H1 (cell line): ENCODE results near the gene PRRT4. TPM values are rescaled to one million over a fixed set of nuclear protein-coding genes. Genes with fewer than 3 reads are reported as not detected.
A peak's percentile ranks its signal among the peaks of the same experiment; 100 is the strongest.

Experiments used
- CTCF ChIA-PET: fragments of 300-600 bp; sonication (Branson Sonifier 250); formaldehyde crosslinking; loops from one replicate; lab custom pipeline; 2021; ENCODE audit not compliant: partially characterized antibody; lab: Charles Lee
- POLR2A ChIA-PET: fragments of 300-600 bp; sonication (Branson Sonifier 250); formaldehyde crosslinking; loops from one replicate; lab custom pipeline; 2021; ENCODE audit warnings: inconsistent platforms; ENCODE audit not compliant: partially characterized antibody; lab: Charles Lee
- DNase-seq, 2 experiments: peaks; one replicate each; pipeline versions ENCODE4 v3.0.0 to v3.0.0-alpha.2; 2010 to 2022; ENCODE audit warnings: low spot score in 2 of 2, low read depth in 1 of 2, mixed read lengths in 1 of 2
- FAIRE-seq: peaks from 2 replicates; lab custom pipeline; 2011; peaks lifted over from hg19 to GRCh38; lab: Jason Lieb, UNC
- H2AFZ ChIP-seq: 2 replicates; pipeline ENCODE4 v1.8.1; 2012; ENCODE audit warnings: low read length, inconsistent platforms
- H2AK5ac ChIP-seq: 2 replicates; pipeline ENCODE4 v1.6.1; 2013; ENCODE audit warnings: low read depth, low read length
- H2BK120ac ChIP-seq: replicated peaks from 2 replicates; pipeline ENCODE3; 2013; ENCODE audit warnings: low read depth, low read length, inconsistent platforms
- H2BK12ac ChIP-seq: 2 replicates; pipeline ENCODE4 v1.6.1; 2013; ENCODE audit warnings: low read depth, low read length
- H2BK15ac ChIP-seq: 2 replicates; pipeline ENCODE4 v1.6.1; 2013; ENCODE audit warnings: low read length
- H2BK20ac ChIP-seq: 2 replicates; pipeline ENCODE4 v1.6.1; 2013; ENCODE audit warnings: low read length
- H2BK5ac ChIP-seq: 2 replicates; pipeline ENCODE4 v1.6.1; 2013; ENCODE audit warnings: low read depth, low read length
- H3K14ac ChIP-seq: 2 replicates; pipeline ENCODE4 v1.6.1; 2013; ENCODE audit warnings: inconsistent platforms; ENCODE audit not compliant: insufficient read length
- H3K18ac ChIP-seq: 2 replicates; pipeline ENCODE4 v1.6.1; 2013; ENCODE audit warnings: low read length; ENCODE audit errors: extremely low read depth
- H3K23ac ChIP-seq: 2 replicates; pipeline ENCODE4 v1.6.1; 2013; ENCODE audit warnings: inconsistent platforms; ENCODE audit not compliant: insufficient read length
- H3K23me2 ChIP-seq: 2 replicates; pipeline ENCODE4 v1.6.1; 2013; ENCODE audit warnings: low read depth, low read length
- H3K27ac ChIP-seq: 2 replicates; pipeline ENCODE4 v1.6.1; 2011; ENCODE audit warnings: low read depth, low read length, inconsistent platforms
- H3K27me3 ChIP-seq, 4 experiments: replicated peaks in 1 of 4; 1 replicate in 1 of 4; 2 replicates in 3 of 4; pipeline versions ENCODE4 v1.6.1 to v1.8.1; 2011 to 2013; ENCODE audit warnings: low read length in 3 of 4, mild to moderate bottlenecking in 3 of 4, inconsistent platforms in 2 of 4, mixed read lengths in 2 of 4, moderate library complexity in 1 of 4; ENCODE audit not compliant: control insufficient read depth in 3 of 4, insufficient read depth in 3 of 4; ENCODE audit errors: extremely low read depth in 1 of 4
- H3K36me3 ChIP-seq, 4 experiments: 2 replicates each; pipeline versions ENCODE4 v1.6.1 to v1.8.1; 2011 to 2013; ENCODE audit warnings: mild to moderate bottlenecking in 4 of 4, low read length in 3 of 4, moderate library complexity in 2 of 4, control low read depth in 1 of 4, inconsistent platforms in 1 of 4; ENCODE audit not compliant: insufficient read depth in 4 of 4, control insufficient read depth in 2 of 4
- H3K4ac ChIP-seq: replicated peaks from 2 replicates; pipeline ENCODE3; 2013; ENCODE audit warnings: low read length, low read depth, mixed read lengths, inconsistent platforms; ENCODE audit not compliant: insufficient read length
- H3K4me1 ChIP-seq, 4 experiments: replicated peaks in 1 of 4; 1 replicate in 1 of 4; 2 replicates in 3 of 4; pipeline versions ENCODE4 v1.6.1 to v1.8.1; 2011 to 2013; ENCODE audit warnings: low read length in 3 of 4, inconsistent platforms in 2 of 4, mixed read lengths in 1 of 4; ENCODE audit not compliant: insufficient read depth in 4 of 4, control insufficient read depth in 3 of 4
- H3K4me2 ChIP-seq, 2 experiments: 2 replicates each; pipeline versions ENCODE4 v1.6.1 to v1.8.1; 2011 to 2013; ENCODE audit warnings: low read depth in 2 of 2, low read length in 2 of 2, control low read depth in 1 of 2, inconsistent platforms in 1 of 2, mild to moderate bottlenecking in 1 of 2; ENCODE audit not compliant: insufficient read depth in 1 of 2
- H3K4me3 ChIP-seq, 4 experiments: fragments of 200-600, 300-600 bp in 1 of 4; sonication (generic), shearing (Covaris generic), sonication (Bioruptor Twin) in 1 of 4; 2 replicates each; pipeline versions ENCODE4 v1.5.1 to v1.8.1; 2011 to 2016; ENCODE audit warnings: low read length in 4 of 4, low read depth in 3 of 4, control low read depth in 2 of 4, inconsistent platforms in 2 of 4, mild to moderate bottlenecking in 2 of 4, mixed read lengths in 1 of 4, moderate library complexity in 1 of 4; ENCODE audit not compliant: insufficient read depth in 2 of 4; ENCODE audit errors: extremely low read depth in 1 of 4
- H3K56ac ChIP-seq: replicated peaks from 2 replicates; pipeline ENCODE3; 2013; ENCODE audit warnings: low read depth, mild to moderate bottlenecking, mixed read lengths, low read length, inconsistent platforms; ENCODE audit not compliant: insufficient read length
- H3K79me1 ChIP-seq: 2 replicates; pipeline ENCODE4 v1.6.1; 2013; ENCODE audit warnings: low read depth, low read length, control low read depth
- H3K79me2 ChIP-seq, 2 experiments: 2 replicates each; pipeline versions ENCODE4 v1.6.1 to v1.8.1; 2012 to 2013; ENCODE audit warnings: low read length in 2 of 2, mild to moderate bottlenecking in 2 of 2, inconsistent platforms in 1 of 2; ENCODE audit not compliant: insufficient read depth in 2 of 2, control insufficient read depth in 1 of 2
- H3K9ac ChIP-seq, 4 experiments: replicated peaks in 1 of 4; 1 replicate in 1 of 4; 2 replicates in 3 of 4; pipeline versions ENCODE4 v1.6.1 to v1.8.1; 2011 to 2013; ENCODE audit warnings: low read depth in 3 of 4, low read length in 3 of 4, control low read depth in 2 of 4, mild to moderate bottlenecking in 2 of 4, moderate library complexity in 2 of 4, inconsistent platforms in 1 of 4; ENCODE audit errors: extremely low read depth in 1 of 4
- H3K9me3 ChIP-seq, 2 experiments: 2 replicates each; pipeline versions ENCODE4 v1.6.1 to v1.8.1; 2012 to 2013; ENCODE audit warnings: mild to moderate bottlenecking in 2 of 2, moderate library complexity in 2 of 2, control low read depth in 1 of 2, inconsistent platforms in 1 of 2, low read depth in 1 of 2, low read length in 1 of 2, mixed read lengths in 1 of 2; ENCODE audit not compliant: insufficient read depth in 2 of 2
- H4K20me1 ChIP-seq, 2 experiments: replicated peaks in 1 of 2; 2 replicates each; pipeline versions ENCODE3 to v1.8.1; 2011 to 2013; ENCODE audit warnings: inconsistent platforms in 2 of 2, low read length in 2 of 2, mild to moderate bottlenecking in 1 of 2; ENCODE audit not compliant: insufficient read depth in 2 of 2, control insufficient read depth in 1 of 2
- H4K5ac ChIP-seq: 2 replicates; pipeline ENCODE4 v1.6.1; 2013; ENCODE audit warnings: low read length, low read depth, mixed read lengths, inconsistent platforms; ENCODE audit not compliant: insufficient read length
- H4K8ac ChIP-seq: 2 replicates; pipeline ENCODE4 v1.8.0; 2013; ENCODE audit warnings: mild to moderate bottlenecking, moderate library complexity, low read length, inconsistent platforms; ENCODE audit not compliant: insufficient read depth; ENCODE audit errors: extremely low read depth
- H4K91ac ChIP-seq: replicated peaks from 2 replicates; pipeline ENCODE3; 2013; ENCODE audit warnings: low read length, mixed read lengths, inconsistent platforms; ENCODE audit not compliant: insufficient read length
- ASH2L ChIP-seq: fragments of 200-600, 300-600 bp; sonication (generic); IDR thresholded peaks from one replicate; pipeline ENCODE4 v1.7.1; 2017; ENCODE audit warnings: low read length
- BACH1 ChIP-seq: IDR thresholded peaks from 2 replicates; pipeline ENCODE4 v1.6.1; 2012; ENCODE audit warnings: low read length, improper control_type of control experiment
- CHD1 ChIP-seq: IDR thresholded peaks from 2 replicates; pipeline ENCODE4 v1.6.1; 2012; ENCODE audit warnings: low read depth, low read length, improper control_type of control experiment
- CHD2 ChIP-seq: IDR thresholded peaks from 2 replicates; pipeline ENCODE4 v1.6.1; 2012; ENCODE audit warnings: low read length, improper control_type of control experiment
- CTCF ChIP-seq, 3 experiments: IDR thresholded peaks; 1 replicate in 2 of 3; 2 replicates in 1 of 3; pipeline versions ENCODE4 v1.5.1 to v1.6.1; 2011; ENCODE audit warnings: low read length in 3 of 3, mild to moderate bottlenecking in 3 of 3, inconsistent platforms in 2 of 3, low read depth in 1 of 3, moderate library complexity in 1 of 3; ENCODE audit not compliant: insufficient read depth in 1 of 3; ENCODE audit errors: control extremely low read depth in 1 of 3
- EGR1 ChIP-seq: IDR thresholded peaks from 2 replicates; pipeline ENCODE4 v1.6.1; 2011; ENCODE audit warnings: low read depth, low read length, borderline replicate concordance
- GABPA ChIP-seq: IDR thresholded peaks from 2 replicates; pipeline ENCODE4 v1.6.1; 2011; ENCODE audit warnings: mild to moderate bottlenecking, low read length, moderate library complexity, borderline replicate concordance; ENCODE audit not compliant: insufficient read depth
- JUN ChIP-seq: IDR thresholded peaks from 2 replicates; pipeline ENCODE4 v1.6.1; 2011; ENCODE audit warnings: low read depth, mild to moderate bottlenecking, improper control_type of control experiment, low read length
- POLR2AphosphoS5 ChIP-seq: IDR thresholded peaks from 2 replicates; pipeline ENCODE4 v1.6.1; 2011; ENCODE audit warnings: low read depth, low read length
- SP4 ChIP-seq: IDR thresholded peaks from 2 replicates; pipeline ENCODE4 v1.6.1; 2012; ENCODE audit warnings: low read length, inconsistent platforms
- WGBS, 2 experiments: shearing (Covaris generic) in 1 of 2; methylation state at CpG; one replicate each; pipeline versions ENCODE4 v1.1.6 to v1.1.7; 2013 to 2015; ENCODE audit warnings: low lambda C conversion rate in 2 of 2, mixed read lengths in 2 of 2, inconsistent platforms in 1 of 2, low coverage in 1 of 2, missing lambda C conversion rate in 1 of 2; ENCODE audit not compliant: insufficient replicate concordance in 2 of 2, insufficient coverage in 1 of 2, insufficient read length in 1 of 2; ENCODE audit errors: extremely low coverage in 1 of 2, missing lambda C conversion rate in 1 of 2; 5-methylcytosine and 5-hydroxymethylcytosine counted together
- polyA plus RNA-seq, 7 experiments: library from polyadenylated mRNA; depleted of rRNA in 3 of 7; stranded (reverse) in 5 of 7; unstranded in 2 of 7; fragments of >200 nt in 5 of 7; fragments of 200-250 nt in 2 of 7; gene quantifications; 1 replicate in 5 of 7; 2 replicates in 1 of 7; 4 replicates in 1 of 7; pipeline versions ENCODE4 v1.2.1 to v1.2.3, GENCODE V29; 2011 to 2013; ENCODE audit warnings: missing spikeins in 2 of 7, mixed read lengths in 2 of 7
- total RNA-seq: library from RNA; stranded (reverse); fragmentation: NEBNext Ultra II Directional; extraction: Animal tissue kit (Norgen Biotek cat#: 25700); gene quantifications from 2 replicates; pipeline ENCODE4 v1.2.1, GENCODE V29; 2021

Gene PRRT4
- total and polyA plus RNA-seq, 2 of the 8 experiments (the other 6 are each of a cell fraction or from before 2014, with no cell fraction given): 0.34 to 1.0 TPM

GRCh38 chr7:128398016-128398840 is 36.7 kb upstream of the PRRT4 start:
- Histone ChIP-seq H2BK5ac (no peak overlapping the region), H3K4ac (no peak overlapping the region), H2AFZ (no peak overlapping the region), H3K4me2 (no peak overlapping the region), H2BK20ac (no peak overlapping the region), H3K23me2 (no peaks in the 10 kb centered on the region), H3K4me1 (no peaks in the 10 kb centered on the region), H3K9ac (no peak overlapping the region), H2BK120ac (no peak overlapping the region), H3K79me1 (no peaks in the 10 kb centered on the region), H3K27ac (no peak overlapping the region), H4K5ac (no peak overlapping the region), H4K20me1 (no peaks in the 10 kb centered on the region), H3K9me3 (no peaks in the 10 kb centered on the region), H3K79me2 (no peaks in the 10 kb centered on the region), H3K23ac (no peak overlapping the region), H3K18ac (no peak overlapping the region), H3K14ac (no peak overlapping the region), H2BK15ac (no peak overlapping the region), H3K56ac (no peak overlapping the region), H2AK5ac (no peak overlapping the region), H4K8ac (no peak overlapping the region), H3K36me3 (peaks cover 0 to 3% (median 2%) of the 10 kb centered on the region in 4 experiments; a peak in 4 of 8 replicates), H3K4me3 (no peak overlapping the region), H4K91ac (no peak overlapping the region), H2BK12ac (no peak overlapping the region), H3K27me3 (no peaks in the 10 kb centered on the region)
- 78% methylated on average over 16 of the region's 16 CpGs; no CpG with 5 or more reads in 1 of the 2 experiments for WGBS, 2 experiments
- DNase-seq (peak in 1 of 2 experiments; percentile 92), FAIRE-seq (no peak)
- CTCF ChIA-PET: interaction anchor here (0.6 to 24.8 kb wide), 27 partner anchors 10 to 829 kb away, joined by 3 to 348 read pairs (median 4); partner anchors contain the start of genes IMPDH1 and RBM28
- POLR2A ChIA-PET: interaction anchor here (0.8 to 1.7 kb wide), 3 partner anchors 9 to 18 kb away, joined by 3 to 4 read pairs (median 3); no protein-coding TSS in a partner anchor
- no peak for TF ChIP-seq GABPA
- no peak for TF ChIP-seq JUN
- TF ChIP-seq SP4: no peak
- TF ChIP-seq BACH1: no peak
- no peak for TF ChIP-seq CHD2
- peak; percentile 89 to 96 (median 92) for TF ChIP-seq CTCF (IDR thresholded peaks at IDR 0.05; ENCODE audit: control extremely low read depth in 1 of 3, insufficient read depth in 1 of 3, low read depth in 1 of 3, low read length in 3 of 3)
- TF ChIP-seq CHD1: no peak
- 0 out of 2 replicates have a peak, but pooled peaks have one; percentile 22 for TF ChIP-seq EGR1
- TF ChIP-seq POLR2AphosphoS5: no peak
- no peak for TF ChIP-seq ASH2L
